SIG-M5 treated with dmso at 0.1 percent for 504 hours (cell line): Measurements from ENCODE around the gene EGLN2.
"Not testable (repeated sequence)": the region's sequence is repeated elsewhere in the genome, so short reads cannot be mapped to it uniquely, and the experiment has no call there.

Source experiments
- DNase-seq: peaks from one replicate; lab custom pipeline; 2025; ENCODE audit not compliant: unreplicated experiment; lab: John Stamatoyannopoulos, UW

The EGLN2 gene

DNA sequence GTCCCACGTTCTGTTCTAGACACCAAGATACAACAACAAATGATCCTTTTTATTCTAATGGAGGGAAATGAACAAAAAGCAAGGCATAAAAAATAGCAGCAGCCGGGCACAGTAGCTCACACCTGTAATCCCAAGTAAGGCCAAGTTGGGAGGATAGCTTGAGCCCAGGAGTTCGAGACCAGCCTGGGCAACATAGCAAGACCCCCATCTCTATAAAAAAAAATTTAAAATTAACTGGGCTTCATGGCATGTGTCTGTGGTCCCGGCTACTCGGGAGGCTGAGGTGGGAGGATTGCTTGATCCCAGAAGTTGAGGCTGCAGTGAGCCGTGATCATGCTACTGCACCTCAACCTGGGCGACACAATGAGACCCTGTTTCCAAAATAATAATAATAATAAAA is 22.6 kb upstream of the EGLN2 start:
- DNase-seq, result no peak

DNA sequence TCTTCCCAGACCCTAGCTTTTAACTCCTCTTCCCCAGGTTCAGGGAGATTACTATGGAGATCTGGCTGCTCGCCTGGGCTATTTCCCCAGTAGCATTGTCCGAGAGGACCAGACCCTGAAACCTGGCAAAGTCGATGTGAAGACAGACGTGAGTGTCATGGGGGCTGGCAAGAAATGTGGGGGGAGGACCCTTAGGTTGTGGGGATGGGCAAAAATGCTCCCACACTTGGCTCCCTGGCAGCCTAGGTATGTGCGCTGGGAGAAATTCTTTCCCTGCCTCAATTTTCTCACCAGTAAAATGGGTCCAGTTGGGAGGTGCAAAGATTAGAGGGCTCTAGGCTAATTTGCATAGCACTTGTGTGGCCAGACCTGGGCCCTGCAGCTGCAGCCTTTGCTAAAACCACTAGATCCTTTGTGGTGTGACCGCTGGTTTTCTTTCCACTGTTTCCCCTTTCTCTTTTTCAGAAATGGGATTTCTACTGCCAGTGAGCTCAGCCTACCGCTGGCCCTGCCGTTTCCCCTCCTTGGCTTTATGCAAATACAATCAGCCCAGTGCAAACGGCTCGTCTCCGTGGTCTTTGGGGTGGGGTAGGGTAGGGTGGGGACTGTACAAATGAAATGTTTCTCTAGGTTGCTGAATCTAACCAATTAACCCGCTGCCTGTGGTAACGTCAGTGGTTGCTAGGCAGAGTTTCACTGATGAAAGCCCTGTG is 21.9 kb upstream of the EGLN2 start:
- peak; percentile 96 for DNase-seq

DNA sequence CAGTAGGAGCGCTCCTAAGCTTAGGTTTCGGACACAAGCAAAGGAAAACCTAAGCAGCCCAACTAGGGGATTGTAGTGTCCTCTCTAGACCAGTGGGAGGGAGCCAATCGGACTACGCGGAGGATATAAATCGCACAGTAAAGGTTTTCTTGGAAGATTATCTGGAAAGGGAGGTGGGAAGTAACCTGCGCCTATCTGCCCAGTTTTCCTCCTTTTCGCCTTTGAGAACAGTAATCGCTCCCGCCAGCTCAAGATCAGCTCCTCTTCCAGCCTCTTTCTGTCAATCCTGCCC is 21.4 kb upstream of the EGLN2 start:
- no peak for DNase-seq

DNA sequence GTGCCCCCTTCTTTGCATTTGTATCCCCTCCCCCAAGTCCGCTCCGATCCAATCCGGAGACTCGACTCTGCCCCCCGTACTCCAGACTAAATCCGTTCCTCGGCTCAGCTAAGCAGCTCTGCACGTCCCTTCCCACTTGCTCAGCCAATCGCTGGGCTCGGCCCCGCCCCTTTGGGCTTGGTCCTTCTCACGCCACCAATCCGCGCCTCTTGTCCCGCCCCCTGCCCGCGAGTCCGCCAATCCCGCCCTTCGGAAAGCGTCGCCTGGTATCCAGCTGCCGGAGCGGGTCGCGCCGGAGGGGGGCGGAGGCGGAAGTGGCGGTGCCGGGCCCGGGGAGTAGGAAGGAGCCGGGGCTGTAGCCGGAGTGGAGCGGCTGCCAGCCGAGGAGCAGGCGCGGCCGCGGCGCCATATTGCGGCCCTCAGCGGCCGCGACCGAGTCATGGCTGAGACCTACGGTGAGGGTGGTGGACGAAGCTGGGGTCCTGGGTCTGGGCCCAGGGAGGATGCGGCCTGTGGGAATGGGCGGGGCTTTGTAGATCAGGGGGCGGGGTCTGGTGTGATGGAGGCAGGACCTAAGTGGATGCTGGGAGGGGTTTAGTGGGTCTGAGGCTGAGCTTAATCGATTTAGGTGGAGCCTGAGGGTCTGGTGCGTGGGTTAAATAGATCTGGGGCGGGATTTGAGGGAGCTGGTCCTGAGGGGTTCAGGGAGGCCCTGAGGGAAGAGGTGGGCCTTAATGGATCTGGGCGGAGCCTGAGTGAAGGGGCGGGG is 20.9 kb upstream of the EGLN2 start, which contains the start of gene RAB4B:
RAB4B (plus strand) TSS at position 311 of the 769 bp plus-strand sequence; CDS start at position 440, 129 bp downstream.
- peak; percentile 98 for DNase-seq

DNA sequence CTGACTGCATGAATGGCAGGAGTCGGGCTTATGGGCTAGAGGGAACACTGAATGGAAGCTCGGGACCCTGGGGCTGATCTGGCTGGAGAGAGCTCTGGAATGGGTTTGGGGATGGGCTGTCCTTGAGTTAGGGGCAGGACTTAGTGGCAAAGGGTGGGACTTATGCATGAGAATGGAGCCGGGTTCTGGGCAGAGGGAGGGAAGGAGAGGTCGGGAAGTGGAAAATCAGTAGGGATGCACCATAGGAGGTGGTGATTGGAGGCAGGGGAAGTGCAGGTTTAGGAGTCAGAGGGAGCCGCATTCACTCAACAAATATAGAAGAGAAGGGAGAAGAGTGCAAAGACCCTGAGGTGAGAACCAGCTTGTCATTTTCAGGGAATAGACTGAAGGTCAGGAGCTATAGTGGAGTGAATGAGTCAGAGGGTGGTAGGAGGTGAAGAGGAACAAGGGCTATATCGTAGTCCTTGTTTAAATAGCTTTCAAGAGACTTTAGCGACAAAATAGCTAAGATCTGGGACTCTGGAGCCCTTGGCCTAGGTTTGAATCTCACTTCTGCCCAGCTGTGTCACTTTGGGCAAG is 20.2 kb upstream of the EGLN2 start:
- peak; percentile 31 for DNase-seq

DNA sequence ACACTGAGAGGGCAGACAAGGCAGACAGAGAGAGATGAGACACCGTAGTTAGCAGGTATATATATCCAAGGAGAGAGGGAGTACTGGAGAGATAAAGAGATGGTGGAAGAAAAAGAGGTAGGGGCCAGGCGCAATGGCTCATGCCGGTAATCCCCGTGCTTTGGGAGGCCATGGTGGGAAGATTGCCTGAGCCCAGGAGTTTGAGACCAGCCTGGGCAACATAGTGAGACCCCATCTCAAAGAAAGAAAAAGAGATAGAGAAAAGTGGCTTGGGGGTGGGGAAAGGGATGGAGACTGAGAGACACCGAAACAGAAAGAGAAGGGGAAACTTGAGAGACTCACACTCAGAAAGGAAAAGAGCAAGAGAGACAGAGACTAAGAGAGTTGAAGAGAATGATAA is 18.4 kb upstream of the EGLN2 start:
- DNase-seq, result no peak

DNA sequence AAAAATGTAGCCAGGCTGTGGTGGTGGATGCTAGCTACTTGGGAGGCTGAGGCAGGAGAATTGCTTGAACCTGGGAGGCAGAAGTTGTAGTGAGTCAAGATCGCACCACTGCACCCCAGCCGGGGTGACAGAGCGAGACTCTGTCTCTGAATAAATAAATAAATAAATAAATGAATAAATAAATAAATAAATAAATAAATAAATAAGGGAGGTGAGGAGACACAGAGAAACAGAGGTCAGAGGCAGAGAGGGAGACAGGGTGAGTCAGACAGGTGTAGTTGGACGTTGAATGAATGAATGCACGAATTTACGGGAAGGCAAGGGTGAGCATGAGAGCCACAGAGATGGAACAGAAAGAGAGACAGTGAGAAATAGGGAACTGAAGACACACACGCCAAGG is 17.9 kb upstream of the EGLN2 start:
- DNase-seq, result no peak

DNA sequence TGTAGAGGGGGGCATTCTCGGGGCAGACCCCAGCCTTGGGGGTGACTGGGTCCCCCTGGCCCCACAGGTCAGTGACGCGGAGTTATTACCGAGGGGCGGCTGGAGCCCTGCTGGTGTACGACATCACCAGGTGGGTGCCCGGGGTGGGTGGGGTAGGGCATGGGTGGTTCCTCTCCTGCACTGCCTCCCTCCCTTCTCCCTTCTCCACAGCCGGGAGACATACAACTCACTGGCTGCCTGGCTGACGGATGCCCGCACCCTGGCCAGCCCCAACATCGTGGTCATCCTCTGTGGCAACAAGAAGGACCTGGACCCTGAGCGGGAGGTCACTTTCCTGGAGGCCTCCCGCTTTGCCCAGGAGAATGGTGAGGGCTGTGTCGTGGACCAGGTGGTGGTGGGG is 15.3 kb upstream of the EGLN2 start:
- DNase-seq, result no peak

DNA sequence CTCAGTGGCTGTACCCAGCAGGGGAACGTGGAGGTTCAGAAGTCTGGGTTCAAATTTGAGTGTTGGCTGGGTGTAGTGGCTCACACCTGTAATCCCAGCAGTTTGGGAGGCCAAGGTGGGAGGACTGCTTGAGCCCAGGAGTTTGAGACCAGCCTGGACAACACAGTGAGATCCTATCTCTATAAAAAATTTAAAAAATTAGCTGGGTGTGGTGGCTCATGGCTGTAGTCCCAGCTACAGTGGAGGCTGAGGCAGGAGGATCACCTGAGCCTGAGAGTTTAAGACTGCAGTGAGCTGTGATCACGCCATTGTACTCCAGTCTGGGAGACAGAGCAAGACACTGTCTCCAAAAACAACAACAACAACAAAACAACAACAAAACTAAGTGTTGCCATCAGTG is 14.8 kb upstream of the EGLN2 start:
- DNase-seq, result not testable (repeated sequence)

DNA sequence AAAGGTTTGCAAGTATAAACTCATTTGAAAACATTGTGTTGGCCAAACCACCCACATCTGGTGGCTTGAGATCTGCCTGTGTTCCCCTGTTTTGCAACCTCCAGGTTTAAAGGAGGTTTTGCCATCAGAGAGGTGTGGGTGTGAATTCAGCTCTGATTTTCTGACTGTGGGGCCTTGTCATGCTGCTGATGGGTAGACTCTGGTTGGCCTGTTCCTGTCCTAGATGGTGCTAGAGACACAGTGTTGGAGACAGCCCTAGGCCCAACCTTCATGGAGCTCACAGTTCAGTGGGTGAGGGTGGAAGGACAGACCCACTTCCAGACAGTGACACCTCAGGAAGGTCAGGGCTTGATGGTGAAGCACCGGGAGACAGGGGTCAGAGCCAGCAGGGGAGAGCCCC is 13.5 kb upstream of the EGLN2 start:
- DNase-seq, result no peak

DNA sequence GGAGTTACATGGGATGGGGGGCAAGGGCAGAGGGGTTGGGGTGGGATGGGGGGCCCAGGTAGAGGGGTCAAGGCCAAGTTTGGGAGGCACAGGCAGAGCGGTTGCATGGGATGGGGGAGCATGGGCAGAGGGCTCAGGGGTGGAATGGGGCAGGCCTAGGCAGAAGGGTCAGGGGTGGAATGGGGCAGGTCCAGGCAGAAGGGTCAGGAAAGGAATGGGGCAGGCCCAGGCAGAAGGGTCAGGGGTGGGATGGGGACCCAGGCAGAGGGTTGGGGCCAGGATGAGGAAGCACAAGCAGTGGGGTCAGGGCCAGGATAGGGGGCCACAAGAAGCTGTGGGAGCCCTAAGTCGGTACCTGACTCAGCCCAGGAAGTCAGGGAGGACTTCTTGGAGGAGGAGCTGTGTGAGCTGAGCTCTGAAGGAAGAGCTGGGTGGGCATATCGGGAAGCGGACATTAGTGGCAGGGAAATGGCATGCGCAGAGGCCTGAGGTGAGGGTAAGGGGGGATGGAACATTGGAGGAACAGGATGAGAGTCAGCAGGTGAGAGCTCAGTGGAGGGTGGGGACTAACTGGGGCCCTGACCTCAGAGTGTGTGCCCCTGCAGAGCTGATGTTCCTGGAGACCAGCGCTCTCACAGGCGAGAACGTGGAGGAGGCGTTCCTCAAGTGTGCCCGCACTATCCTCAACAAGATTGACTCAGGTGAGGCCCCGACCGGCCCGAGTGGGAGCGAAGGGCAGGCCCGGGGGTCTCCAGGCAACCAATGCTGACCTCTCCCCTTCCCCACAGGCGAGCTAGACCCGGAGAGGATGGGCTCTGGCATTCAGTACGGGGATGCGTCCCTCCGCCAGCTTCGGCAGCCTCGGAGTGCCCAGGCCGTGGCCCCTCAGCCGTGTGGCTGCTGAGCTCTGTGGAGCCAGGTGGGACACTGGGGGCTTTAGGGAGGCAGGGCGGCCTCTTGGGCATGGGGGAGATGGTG is 12.6 kb upstream of the EGLN2 start:
- DNase-seq, result no peak

DNA sequence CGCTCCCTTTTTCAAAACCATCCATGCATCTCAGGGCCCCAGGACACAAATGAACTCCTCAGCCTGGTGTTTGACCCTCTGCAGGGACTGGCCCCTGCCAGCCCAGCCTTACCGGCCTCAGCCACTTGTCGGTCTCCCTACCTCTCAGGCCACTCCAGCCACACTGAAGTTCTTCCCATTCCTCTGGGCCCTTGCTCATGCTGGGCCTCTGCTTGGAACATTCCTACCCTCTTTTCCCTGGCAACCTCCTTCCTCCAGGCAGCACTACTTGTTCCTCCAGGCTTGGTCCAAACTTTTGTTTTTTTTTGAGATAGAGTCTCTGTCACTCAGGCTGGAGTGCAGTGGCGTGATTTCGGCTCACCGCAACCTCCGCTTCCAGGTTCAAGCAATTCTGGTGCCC is 7.6 kb upstream of the EGLN2 start:
- no peak for DNase-seq

DNA sequence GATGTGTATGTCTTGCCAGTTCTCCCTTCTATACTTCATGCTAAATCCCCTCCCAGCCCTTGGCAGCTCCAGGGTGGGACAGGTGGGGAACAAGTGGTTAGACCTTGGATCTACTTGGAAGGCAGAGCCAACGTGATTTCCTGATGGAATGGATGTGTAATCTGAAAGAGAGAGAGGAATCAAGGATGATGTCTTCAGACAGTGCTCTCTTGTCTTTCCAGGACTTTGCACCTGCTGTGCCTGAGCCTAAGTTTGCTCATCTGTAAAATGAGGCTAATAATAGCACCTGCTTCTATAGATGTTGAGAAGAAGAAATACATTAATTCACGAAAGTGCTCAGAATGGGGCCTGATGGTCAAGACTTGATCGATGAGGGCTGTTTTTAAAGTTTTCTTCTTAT is 7.0 kb upstream of the EGLN2 start:
- no peak for DNase-seq

DNA sequence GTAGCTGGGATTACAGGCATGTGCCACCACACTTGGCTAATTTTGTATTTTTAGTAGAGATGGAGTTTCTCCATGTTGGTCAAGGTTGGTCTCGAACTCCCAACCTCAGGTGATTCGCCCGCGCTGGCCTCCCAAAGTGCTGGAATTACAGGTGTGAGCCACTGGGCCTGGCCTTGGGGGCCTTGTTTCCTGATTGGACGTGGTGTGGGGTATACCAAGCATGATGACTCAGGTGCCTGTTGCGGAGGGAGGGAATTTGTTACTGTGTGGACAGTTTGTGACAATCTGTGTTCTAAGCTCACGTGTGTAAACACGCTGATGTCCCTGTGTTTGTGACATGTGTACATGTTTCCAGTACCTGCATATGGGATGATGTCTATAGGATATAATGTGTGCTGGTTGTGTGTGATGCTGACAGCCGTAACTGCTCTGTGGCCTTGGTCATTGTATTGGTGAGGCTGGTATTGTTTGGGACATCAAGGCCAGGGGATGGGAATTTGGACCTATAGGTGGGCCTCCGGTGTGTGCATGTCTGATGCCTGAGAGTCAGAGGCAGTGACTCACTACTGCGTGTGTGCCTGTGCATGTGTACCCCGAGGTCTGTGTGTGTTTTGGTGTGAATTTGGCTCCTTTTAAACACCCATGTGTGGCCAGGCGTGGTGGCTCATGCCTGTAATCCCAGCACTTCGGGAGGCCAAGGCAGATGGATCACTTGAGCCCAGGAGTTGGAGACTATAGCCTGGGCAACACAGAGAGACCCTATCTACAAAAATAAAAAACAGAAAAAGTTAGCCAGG is 1.6 kb upstream of the EGLN2 start:
- DNase-seq, result no peak

DNA sequence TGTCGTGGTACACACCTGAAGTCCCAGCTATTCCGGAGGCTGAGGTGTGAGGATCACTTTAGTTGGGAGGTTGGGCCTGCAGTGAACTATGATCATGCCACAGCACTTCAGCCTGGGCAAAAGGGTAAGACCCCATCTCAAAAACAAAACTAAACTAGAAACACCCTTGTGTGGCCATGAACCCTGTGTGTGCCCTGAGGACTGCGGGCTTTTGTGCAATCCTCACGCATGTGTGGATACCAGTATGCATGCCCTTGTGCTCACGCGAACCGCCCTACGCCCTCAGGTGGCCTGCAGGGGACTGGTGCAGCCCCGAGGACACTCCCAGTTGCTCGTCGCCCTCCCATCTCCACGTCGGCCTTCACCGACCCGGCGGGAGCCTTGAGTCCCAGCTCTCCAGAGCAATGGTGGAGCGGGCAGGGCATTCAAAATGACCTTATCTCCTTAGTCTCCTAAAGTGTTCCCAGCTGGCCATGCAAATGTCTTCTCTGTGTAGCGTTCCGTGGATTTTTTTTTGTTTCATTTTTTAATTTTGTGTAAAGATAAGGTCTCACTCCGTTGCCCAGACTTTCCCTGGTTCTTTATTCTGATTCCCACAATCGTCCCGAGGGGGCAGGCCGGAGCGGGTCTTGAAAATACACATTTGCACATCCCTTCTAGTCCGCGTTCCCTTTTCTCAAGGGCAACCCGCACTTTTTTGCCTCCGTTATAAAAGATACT is 868 bp upstream of the EGLN2 start:
- peak; percentile 62 for DNase-seq

DNA sequence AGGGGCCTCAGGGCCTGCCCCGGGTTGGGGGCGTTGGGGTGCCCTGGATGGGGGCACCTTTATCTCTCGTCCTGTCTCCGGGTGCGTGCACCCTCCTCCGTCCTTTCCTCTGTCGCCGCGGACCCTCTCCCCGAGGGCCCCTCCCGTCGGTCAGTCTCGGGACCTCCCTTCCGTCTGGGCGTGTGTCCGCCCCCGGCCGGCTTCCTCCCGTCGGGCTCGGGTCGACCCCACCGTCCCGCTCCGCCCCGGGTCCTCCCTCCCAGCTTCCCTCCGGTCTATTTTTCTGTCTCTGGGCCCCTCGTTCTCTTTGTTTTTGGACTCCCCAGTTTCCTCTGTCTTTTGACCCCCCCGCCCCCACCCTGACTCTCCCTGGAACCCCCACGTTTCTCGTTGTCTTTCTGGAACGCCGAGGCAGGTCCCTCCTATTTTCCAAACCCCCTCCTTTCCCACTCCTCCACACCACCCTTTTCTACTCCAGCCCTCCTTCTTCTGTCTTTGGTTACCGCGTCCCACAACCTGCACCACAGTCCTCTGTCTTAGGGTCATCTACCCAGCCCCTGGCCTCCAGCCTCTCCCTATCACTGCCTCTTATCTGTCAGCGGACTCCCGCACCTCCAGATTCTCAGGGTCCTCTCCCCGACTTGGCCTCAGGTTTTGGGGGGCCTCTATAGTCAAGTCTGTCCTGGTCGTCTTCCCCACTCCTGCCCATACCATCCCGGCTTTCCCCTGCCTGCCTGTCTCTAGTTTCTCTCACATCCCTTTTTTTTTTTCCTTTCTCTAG is 757 bp downstream of the EGLN2 start:
- peak; percentile 20 for DNase-seq

DNA sequence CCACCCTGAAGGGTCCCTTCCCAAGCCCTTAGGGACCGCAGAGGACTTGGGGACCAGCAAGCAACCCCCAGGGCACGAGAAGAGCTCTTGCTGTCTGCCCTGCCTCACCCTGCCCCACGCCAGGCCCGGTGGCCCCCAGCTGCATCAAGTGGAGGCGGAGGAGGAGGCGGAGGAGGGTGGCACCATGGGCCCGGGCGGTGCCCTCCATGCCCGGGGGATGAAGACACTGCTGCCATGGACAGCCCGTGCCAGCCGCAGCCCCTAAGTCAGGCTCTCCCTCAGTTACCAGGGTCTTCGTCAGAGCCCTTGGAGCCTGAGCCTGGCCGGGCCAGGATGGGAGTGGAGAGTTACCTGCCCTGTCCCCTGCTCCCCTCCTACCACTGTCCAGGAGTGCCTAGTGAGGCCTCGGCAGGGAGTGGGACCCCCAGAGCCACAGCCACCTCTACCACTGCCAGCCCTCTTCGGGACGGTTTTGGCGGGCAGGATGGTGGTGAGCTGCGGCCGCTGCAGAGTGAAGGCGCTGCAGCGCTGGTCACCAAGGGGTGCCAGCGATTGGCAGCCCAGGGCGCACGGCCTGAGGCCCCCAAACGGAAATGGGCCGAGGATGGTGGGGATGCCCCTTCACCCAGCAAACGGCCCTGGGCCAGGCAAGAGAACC is 1.5 kb downstream of the EGLN2 start:
- DNase-seq, result no peak

DNA sequence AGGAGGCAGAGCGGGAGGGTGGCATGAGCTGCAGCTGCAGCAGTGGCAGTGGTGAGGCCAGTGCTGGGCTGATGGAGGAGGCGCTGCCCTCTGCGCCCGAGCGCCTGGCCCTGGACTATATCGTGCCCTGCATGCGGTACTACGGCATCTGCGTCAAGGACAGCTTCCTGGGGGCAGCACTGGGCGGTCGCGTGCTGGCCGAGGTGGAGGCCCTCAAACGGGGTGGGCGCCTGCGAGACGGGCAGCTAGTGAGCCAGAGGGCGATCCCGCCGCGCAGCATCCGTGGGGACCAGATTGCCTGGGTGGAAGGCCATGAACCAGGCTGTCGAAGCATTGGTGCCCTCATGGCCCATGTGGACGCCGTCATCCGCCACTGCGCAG is 2.0 kb downstream of the EGLN2 start:
- DNase-seq, result no peak
